GM12878 (cell line): ENCODE data around the gene A3GALT2. TPM values are rescaled to one million over a fixed set of nuclear protein-coding genes. Genes with fewer than 3 reads are reported as not detected.

Experiments used
- ATAC-seq: fragments of 200-7000 bp; cut with Tn5 transposase; 3 replicates; pipeline ENCODE4 v1.9.1; 2020; ENCODE audit warnings: mild to moderate bottlenecking, moderate library complexity
- BruUV-seq: library from RNA; stranded (reverse); fragments of 400-500 nt; replicated peaks from 2 replicates; lab custom pipeline; 2021; lab: Mats Ljungman, UMichigan
- CTCF ChIA-PET: fragments of 300-600 bp; sonication (Branson Sonifier 250); formaldehyde crosslinking; extraction: SDS; loops from one replicate; lab custom pipeline; 2021; ENCODE audit warnings: inconsistent platforms; lab: Yijun Ruan, JAX
- POLR2A ChIA-PET: fragments of 350-600 bp; formaldehyde crosslinking; extraction: SDS; loops from one replicate; lab custom pipeline; 2021; ENCODE audit warnings: inconsistent platforms; lab: Charles Lee
- RAD21 ChIA-PET: fragments of 300-600 bp; sonication (Branson Sonifier 250); formaldehyde crosslinking; loops from one replicate; lab custom pipeline; 2023; ENCODE audit warnings: antibody characterized with exemption; ENCODE audit not compliant: unreplicated experiment; lab: Charles Lee
- SMC1A ChIA-PET: fragments of 300-600 bp; sonication (Branson Sonifier 250); formaldehyde crosslinking; loops from one replicate; lab custom pipeline; 2023; ENCODE audit not compliant: unreplicated experiment, uncharacterized antibody; lab: Charles Lee
- DNase-seq: peaks from one replicate; pipeline ENCODE4 v3.0.0-alpha.2; 2011; ENCODE audit warnings: low read depth, low spot score
- FAIRE-seq: peaks from 3 replicates; lab custom pipeline; 2011; peaks lifted over from hg19 to GRCh38; lab: Jason Lieb, UNC
- H2AFZ ChIP-seq: 2 replicates; pipeline ENCODE4 v1.6.0; 2011; ENCODE audit warnings: low read depth, low read length, control low read depth; ENCODE audit not compliant: control insufficient read depth
- H3K27ac ChIP-seq: 2 replicates; pipeline ENCODE4 v1.5.1; 2011; ENCODE audit warnings: control low read depth; ENCODE audit not compliant: control insufficient read depth, insufficient read depth
- H3K27me3 ChIP-seq, 2 experiments: replicated peaks in 1 of 2; 2 replicates each; pipeline versions ENCODE4 v1.6.0 to v1.6.1; 2011; ENCODE audit warnings: low read length in 1 of 2; ENCODE audit not compliant: control insufficient read depth in 2 of 2, insufficient read depth in 2 of 2
- H3K36me3 ChIP-seq, 2 experiments: 2 replicates each; pipeline ENCODE4 v1.5.1; 2011; ENCODE audit warnings: low read length in 1 of 2; ENCODE audit not compliant: control insufficient read depth in 2 of 2, insufficient read depth in 2 of 2
- H3K4me1 ChIP-seq: 2 replicates; pipeline ENCODE4 v1.6.1; 2011; ENCODE audit warnings: mild to moderate bottlenecking, low read length, moderate library complexity, mixed read lengths; ENCODE audit not compliant: control insufficient read depth, insufficient read depth
- H3K4me2 ChIP-seq: 2 replicates; pipeline ENCODE4 v1.6.0; 2011; ENCODE audit warnings: control low read depth; ENCODE audit not compliant: control insufficient read depth, insufficient read depth
- H3K4me3 ChIP-seq: fragments of 200-600 bp; sonication (generic); 2 replicates; pipeline ENCODE4 v1.5.1; 2016
- H3K79me2 ChIP-seq: 2 replicates; pipeline ENCODE4 v1.6.0; 2011; ENCODE audit warnings: low read length; ENCODE audit not compliant: control insufficient read depth, insufficient read depth
- H3K9ac ChIP-seq: 2 replicates; pipeline ENCODE4 v1.8.0; 2011; ENCODE audit warnings: low read length, control low read depth, mixed read lengths; ENCODE audit not compliant: control insufficient read depth, insufficient read depth
- H3K9me3 ChIP-seq: replicated peaks from 3 replicates; pipeline ENCODE4 v1.5.1; 2011; ENCODE audit warnings: mild to moderate bottlenecking, low read length; ENCODE audit not compliant: control insufficient read depth, insufficient read depth
- H4K20me1 ChIP-seq: 2 replicates; pipeline ENCODE4 v1.6.0; 2011; ENCODE audit not compliant: control insufficient read depth, insufficient read depth
- BCL3 ChIP-seq: IDR thresholded peaks from 2 replicates; pipeline ENCODE4 v1.6.1; 2011; ENCODE audit warnings: borderline replicate concordance, low read depth, mild to moderate bottlenecking, moderate library complexity, low read length; ENCODE audit not compliant: insufficient read depth, poor library complexity, severe bottlenecking
- ESRRA ChIP-seq: IDR thresholded peaks from 2 replicates; pipeline ENCODE4 v1.6.1; 2012; ENCODE audit warnings: mild to moderate bottlenecking, low read length, improper control_type of control experiment
- PAX8 ChIP-seq: fragments of 450-650 bp; IDR thresholded peaks from 2 replicates; pipeline ENCODE4 v1.6.1; 2017; ENCODE audit warnings: mild to moderate bottlenecking, moderate library complexity
- USF1 ChIP-seq: IDR thresholded peaks from 2 replicates; pipeline ENCODE4 v1.6.1; 2011; ENCODE audit warnings: borderline replicate concordance, low read depth, mild to moderate bottlenecking, moderate library complexity, mixed read lengths, low read length; ENCODE audit not compliant: insufficient read depth; ENCODE audit errors: extremely low read length
- WGBS: methylation state at CpG from one replicate; pipeline ENCODE4 v1.1.6; 2016; ENCODE audit warnings: low lambda C conversion rate; ENCODE audit not compliant: insufficient replicate concordance, insufficient coverage; ENCODE audit errors: missing lambda C conversion rate; 5-methylcytosine and 5-hydroxymethylcytosine counted together
- in situ Hi-C: fragments of 300-500 bp; cut with MboI; formaldehyde crosslinking; loops from 9 replicates; pipeline ENCODE4 v1.14.3; 2018; ENCODE audit warnings: mixed read lengths
- intact Hi-C: fragments of 100-400 bp; cut with micrococcal nuclease; formaldehyde crosslinking; loops from one replicate; pipeline ENCODE4 v1.14.2; 2022; ENCODE audit not compliant: unreplicated experiment
- polyA plus RNA-seq, 11 experiments: library from polyadenylated mRNA; depleted of rRNA in 4 of 11; unstranded in 6 of 11; stranded (reverse) in 5 of 11; fragments of >200 nt; fragmentation: Nextera tagmentation in 4 of 11; fragmentation: Illumina TruSeq in 1 of 11; extraction: Ambion mirVana in 4 of 11; extraction: Trizol in 1 of 11; gene quantifications; 1 replicate in 1 of 11; 2 replicates in 10 of 11; pipeline versions ENCODE4 v1.2.1 to v1.2.3, GENCODE V29; 2011 to 2016; ENCODE audit warnings: inconsistent platforms in 2 of 11, missing spikeins in 2 of 11, low read depth in 1 of 11
- total RNA-seq, 4 experiments: library from RNA; depleted of rRNA in 3 of 4; stranded (reverse); fragments of >200 nt in 3 of 4; fragmentation: Illumina TruSeq in 1 of 4; extraction: Trizol in 1 of 4; gene quantifications; 2 replicates each; pipeline versions ENCODE4 v1.2.1 to v1.2.3, GENCODE V29; 2013 to 2021

Gene A3GALT2
- total and polyA plus RNA-seq, 10 of the 15 experiments (the other 5 are each of a cell fraction or from before 2014, with no cell fraction given) = not detected

DNA sequence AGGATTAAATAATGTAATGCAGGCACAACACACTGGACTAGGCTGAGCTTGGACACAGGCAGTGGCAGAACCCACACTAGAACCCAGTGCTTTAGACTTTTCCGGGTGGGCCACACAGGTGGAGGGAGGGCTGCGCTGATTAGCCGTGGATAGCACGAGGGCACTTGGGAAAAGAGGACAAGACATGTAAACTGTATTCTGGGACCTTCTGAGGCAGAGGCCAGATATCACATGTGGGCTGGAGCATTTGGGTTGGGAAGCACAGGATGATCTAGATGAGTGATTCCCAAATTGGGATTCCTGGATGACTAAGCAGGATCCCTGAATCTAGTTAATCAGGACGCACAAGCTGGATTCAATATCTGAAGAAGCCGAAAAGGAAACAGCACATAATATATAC is 20.3 kb upstream of the A3GALT2 start:
- H4K20me1 ChIP-seq = no peaks in the 10 kb centered on the region
- no peak for TF ChIP-seq USF1
- TF ChIP-seq ESRRA = no peak
- no peak for TF ChIP-seq BCL3
- no peak for TF ChIP-seq PAX8
- H3K9me3 ChIP-seq = no peaks in the 10 kb centered on the region
- RAD21 ChIA-PET = no interaction called here
- H3K79me2 ChIP-seq = peaks cover 76% of the 10 kb centered on the region
- no peak overlapping the region; the same call in 1 of the 2 replicates for H3K4me2 ChIP-seq
- no peak overlapping the region for H2AFZ ChIP-seq
- no peak overlapping the region for H3K9ac ChIP-seq
- SMC1A ChIA-PET = interaction anchor here (0.6 to 1.9 kb wide), 2 partner anchors 10 to 106 kb away, joined by 3 to 4 read pairs; no protein-coding TSS in a partner anchor
- DNase-seq (no peak), FAIRE-seq (no peak), ATAC-seq (no peak)
- H3K36me3 ChIP-seq = peaks cover 0 to 8% of the 10 kb centered on the region in 2 experiments; a peak in 2 of 4 replicates
- WGBS = 98% methylated on average over 6 of the region's 6 CpGs
- in situ Hi-C loops = no loop called here
- intact Hi-C loops = loop anchor here (10.0 kb wide), 1 partner anchor 216 kb away; no protein-coding TSS in a partner anchor
- no peaks in the 10 kb centered on the region for H3K27me3 ChIP-seq
- H3K4me3 ChIP-seq = no peak overlapping the region
- no TSS peak for BruUV-seq
- POLR2A ChIA-PET = no interaction called here
- H3K27ac ChIP-seq = no peak overlapping the region
- CTCF ChIA-PET = interaction anchor here (0.6 to 2.0 kb wide), 3 partner anchors 18 to 45 kb away, joined by 3 to 20 read pairs (median 4); no protein-coding TSS in a partner anchor
- peaks cover 20% of the 10 kb centered on the region for H3K4me1 ChIP-seq
